Measurements from ENCODE around the gene UBE2U. TPM values are rescaled to one million over a fixed set of nuclear protein-coding genes. Genes with fewer than 3 reads are reported as not detected.

UBE2U gene
- total and polyA plus RNA-seq, 2 of the 8 experiments (the other 6 are each of a cell fraction or from before 2014, with no cell fraction given) = not detected

DNA sequence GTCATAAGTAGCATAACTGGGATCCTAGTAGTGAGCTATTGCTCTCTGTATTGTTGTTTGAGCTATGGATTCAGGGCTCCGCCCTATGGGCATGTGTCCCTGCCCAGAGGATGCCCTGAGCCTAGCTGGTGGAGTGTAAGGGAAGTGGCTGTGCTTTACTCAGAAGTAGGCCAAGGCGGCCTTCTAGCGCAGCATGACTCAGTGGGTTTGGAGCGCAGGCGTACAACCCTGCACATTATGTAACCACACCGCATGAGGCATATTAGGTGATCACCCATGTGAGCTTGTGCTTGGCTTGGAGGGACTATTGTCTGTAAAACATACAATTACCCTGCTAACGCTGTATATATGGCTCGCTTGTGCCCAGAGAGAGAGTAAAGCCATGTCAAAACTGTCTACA is 11.1 kb upstream of the UBE2U start:
- Histone ChIP-seq H3K9ac (replicated peaks in 1 of 4; ENCODE audit: extremely low read depth in 1 of 4, low read depth in 3 of 4, low read length in 3 of 4) (no peak overlapping the region), H3K9me3 (ENCODE audit: insufficient read depth in 2 of 2, low read depth in 1 of 2, low read length in 1 of 2) (no peaks in the 10 kb centered on the region; a peak in 1 of 4 replicates), H3K14ac (ENCODE audit: insufficient read length) (no peak overlapping the region), H2AK5ac (ENCODE audit: low read depth, low read length) (no peak overlapping the region), H3K79me1 (ENCODE audit: low read depth, low read length) (no peaks in the 10 kb centered on the region), H2BK12ac (ENCODE audit: low read depth, low read length) (no peak overlapping the region), H4K20me1 (replicated peaks in 1 of 2; ENCODE audit: control insufficient read depth in 1 of 2, insufficient read depth in 2 of 2, low read length in 2 of 2) (no peaks in the 10 kb centered on the region), H2AFZ (ENCODE audit: low read length) (no peak overlapping the region), H3K23ac (ENCODE audit: insufficient read length) (no peak overlapping the region), H3K36me3 (ENCODE audit: control insufficient read depth in 2 of 4, insufficient read depth in 4 of 4, low read length in 3 of 4) (no peaks in the 10 kb centered on the region), H3K23me2 (ENCODE audit: low read depth, low read length) (no peaks in the 10 kb centered on the region), H3K4me3 (ENCODE audit: extremely low read depth in 1 of 4, insufficient read depth in 2 of 4, low read depth in 3 of 4, low read length in 4 of 4) (no peak overlapping the region), H3K18ac (ENCODE audit: extremely low read depth, low read length) (no peak overlapping the region), H3K27me3 (replicated peaks in 1 of 4; ENCODE audit: control insufficient read depth in 3 of 4, extremely low read depth in 1 of 4, insufficient read depth in 3 of 4, low read length in 3 of 4) (no peaks in the 10 kb centered on the region), H3K4me1 (replicated peaks in 1 of 4; ENCODE audit: control insufficient read depth in 3 of 4, insufficient read depth in 4 of 4, low read length in 3 of 4) (peaks cover 0 to 5% (median 0%) of the 10 kb centered on the region in 4 experiments; a peak in 2 of 7 replicates), H4K5ac (ENCODE audit: insufficient read length, low read depth, low read length) (no peak overlapping the region), H2BK15ac (ENCODE audit: low read length) (no peak overlapping the region), H4K8ac (ENCODE audit: extremely low read depth, insufficient read depth, low read length) (no peak overlapping the region), H2BK120ac (replicated peaks; ENCODE audit: low read depth, low read length) (no peak overlapping the region), H2BK5ac (ENCODE audit: low read depth, low read length) (no peak overlapping the region), H3K27ac (ENCODE audit: low read depth, low read length) (no peak overlapping the region), H3K4me2 (ENCODE audit: insufficient read depth in 1 of 2, low read depth in 2 of 2, low read length in 2 of 2) (no peak overlapping the region), H3K4ac (replicated peaks; ENCODE audit: insufficient read length, low read depth, low read length) (no peak overlapping the region), H4K91ac (replicated peaks; ENCODE audit: insufficient read length, low read length) (no peak overlapping the region), H3K79me2 (ENCODE audit: control insufficient read depth in 1 of 2, insufficient read depth in 2 of 2, low read length in 2 of 2) (no peaks in the 10 kb centered on the region), H3K56ac (replicated peaks; ENCODE audit: insufficient read length, low read depth, low read length) (no peak overlapping the region), H2BK20ac (ENCODE audit: low read length) (no peak overlapping the region)
- DNase-seq (ENCODE audit: low read depth in 1 of 2, low spot score in 2 of 2) = no peak
- no peak for FAIRE-seq
- POLR2A ChIA-PET (ENCODE audit: partially characterized antibody) = no interaction called here
- CTCF ChIA-PET (ENCODE audit: partially characterized antibody) = interaction anchor here (0.6 to 4.5 kb wide), 6 partner anchors 8 to 793 kb away, joined by 3 to 23 read pairs (median 4); no protein-coding TSS in a partner anchor
- 95% methylated on average over 8 of the region's 8 CpGs; no CpG with 5 or more reads in 1 of the 2 experiments for WGBS, 2 experiments (ENCODE audit: extremely low coverage in 1 of 2, insufficient coverage in 1 of 2, insufficient read length in 1 of 2, insufficient replicate concordance in 2 of 2, low coverage in 1 of 2, low lambda C conversion rate in 2 of 2, missing lambda C conversion rate in 1 of 2)
- TF ChIP-seq SIRT6 (IDR thresholded peaks at IDR 0.05; ENCODE audit: low read length) = no peak
- TF ChIP-seq EZH2 (IDR thresholded peaks at IDR 0.05; ENCODE audit: low read depth, low read length, severe bottlenecking) = no peak
- TF ChIP-seq HDAC2 (IDR thresholded peaks at IDR 0.05; ENCODE audit: borderline replicate concordance in 1 of 2, low read depth in 2 of 2, low read length in 2 of 2) = no peak
- no peak for TF ChIP-seq TCF12 (IDR thresholded peaks at IDR 0.05; ENCODE audit: low read depth, low read length)
- no peak for TF ChIP-seq HDAC6 (IDR thresholded peaks at IDR 0.05; ENCODE audit: low read depth, low read length)
- TF ChIP-seq SP4 (IDR thresholded peaks at IDR 0.05; ENCODE audit: low read length) = no peak
- TF ChIP-seq SRF (IDR thresholded peaks at IDR 0.05; ENCODE audit: low read depth, low read length) = no peak
- no peak for TF ChIP-seq TEAD4 (IDR thresholded peaks at IDR 0.05; ENCODE audit: low read depth, low read length)
- TF ChIP-seq YY1 (IDR thresholded peaks at IDR 0.05; ENCODE audit: low read depth, low read length) = no peak
- no peak for TF ChIP-seq MAFK (IDR thresholded peaks at IDR 0.05; ENCODE audit: low read depth, low read length)
- TF ChIP-seq ASH2L (IDR thresholded peaks at IDR 0.05; ENCODE audit: low read length) = no peak
